Spleen (tissue), 11 donors: ENCODE results near the gene AP3B1. TPM values are rescaled to one million over a fixed set of nuclear protein-coding genes. Genes with fewer than 3 reads are reported as not detected.

Source experiments
- DNase-seq: peaks from one replicate; pipeline ENCODE4 v3.0.0-alpha.2; 2020
- H3K27ac ChIP-seq, 8 donors: fragments of 200-600 bp; sonication (generic) in 7 of 8; 1 replicate in 4 of 8; 2 replicates in 4 of 8; pipeline versions ENCODE4 v1.5.0 to v1.8.0; 2016 to 2021; ENCODE audit warnings: inconsistent platforms in 4 of 8, mild to moderate bottlenecking in 4 of 8, moderate library complexity in 1 of 8
- H3K27me3 ChIP-seq, 7 donors: fragments of 200-600 bp; sonication (generic) in 6 of 7; replicated peaks in 1 of 7; 1 replicate in 4 of 7; 2 replicates in 3 of 7; pipeline versions ENCODE4 v1.5.0 to v1.8.0; 2016 to 2021; ENCODE audit warnings: inconsistent platforms in 3 of 7, mild to moderate bottlenecking in 1 of 7
- H3K36me3 ChIP-seq, 6 donors: fragments of 200-600 bp; sonication (generic) in 5 of 6; 1 replicate in 4 of 6; 2 replicates in 2 of 6; pipeline versions ENCODE4 v1.5.0 to v1.8.0; 2016 to 2021; ENCODE audit warnings: inconsistent platforms in 2 of 6
- H3K4me1 ChIP-seq, 6 donors: fragments of 200-600 bp; sonication (generic) in 5 of 6; 1 replicate in 3 of 6; 2 replicates in 3 of 6; pipeline versions ENCODE4 v1.5.0 to v1.8.0; 2016 to 2021; ENCODE audit warnings: inconsistent platforms in 3 of 6
- H3K4me3 ChIP-seq, 8 donors: fragments of 200-600 bp; sonication (generic) in 7 of 8; 1 replicate in 4 of 8; 2 replicates in 4 of 8; pipeline versions ENCODE4 v1.5.0 to v1.8.0; 2016 to 2021; ENCODE audit warnings: inconsistent platforms in 4 of 8, mild to moderate bottlenecking in 4 of 8, moderate library complexity in 2 of 8
- H3K9me3 ChIP-seq, 8 donors: fragments of 200-600 bp; sonication (generic) in 7 of 8; 1 replicate in 4 of 8; 2 replicates in 4 of 8; pipeline versions ENCODE4 v1.5.0 to v1.8.0; 2016 to 2021; ENCODE audit warnings: inconsistent platforms in 4 of 8
- CTCF ChIP-seq, 11 experiments: fragments of 200-600 bp in 7 of 11; fragments of 450-650 bp in 4 of 11; sonication (generic) in 4 of 11; IDR thresholded peaks in 8 of 11; conservative IDR thresholded peaks in 3 of 11; 1 replicate in 7 of 11; 2 replicates in 4 of 11; pipeline versions ENCODE4 v1.4.0 to v1.8.0; 2016 to 2021; ENCODE audit warnings: antibody characterized with exemption in 11 of 11, inconsistent platforms in 4 of 11, mild to moderate bottlenecking in 1 of 11
- POLR2A ChIP-seq, 3 donors: fragments of 450-650 bp; IDR thresholded peaks; one replicate each; pipeline ENCODE4 v1.5.1; 2017; ENCODE audit warnings: antibody characterized with exemption in 3 of 3, mild to moderate bottlenecking in 1 of 3
- POLR2AphosphoS5 ChIP-seq, 3 donors: sonication (generic); formaldehyde crosslinking; IDR thresholded peaks; one replicate each; pipeline ENCODE4 v1.5.1; 2017; ENCODE audit warnings: antibody characterized with exemption in 3 of 3
- WGBS, 5 donors: extraction: QIAGEN DNeasy Blood & Tissue Kit in 3 of 5; methylation state at CpG; one replicate each; pipeline versions ENCODE4 v1.1.5 to v1.1.7; 2013 to 2018; 5-methylcytosine and 5-hydroxymethylcytosine counted together
- intact Hi-C: fragments of 100-400 bp; cut with DNase I; formaldehyde crosslinking; loops from one replicate; pipeline ENCODE4 v1.15.0; 2023; ENCODE audit warnings: low total_unique reads
- polyA plus RNA-seq, 3 donors: library from polyadenylated mRNA; stranded (reverse); fragments of 200-250 nt; gene quantifications; one replicate each; pipeline ENCODE4 v1.2.1, GENCODE V29; 2013
- total RNA-seq, 7 donors: library from RNA; depleted of rRNA in 3 of 7; stranded (reverse); fragments of >200 nt in 3 of 7; fragmentation: NEBNext Ultra II Directional in 4 of 7; extraction: Animal tissue kit (Norgen Biotek cat#: 25700) in 4 of 7; gene quantifications; one replicate each; pipeline versions ENCODE4 v1.1.0 to v1.2.1, GENCODE V29; 2016 to 2021
- donor health status: healthy with polysubstance abuse.
- donor health status: DM: no; HTN: no; CAD: no; lungs with moderate emphysema.
- donor health status: DM: no; HTN: no; CAD: no.
- donor health status: Bipolar disorder and iron deficiency.
- donor health status: healthy.
- donor health status: DM: no; HTN: no; CAD: no.
- donor health status: DM: yes; HTN: yes; CAD: no.

AP3B1 gene
- total and polyA plus RNA-seq, 10 donors = 27.9 to 76.2 (median 48.2) TPM

- no peak for DNase-seq
- H3K27ac ChIP-seq = no peak overlapping the region
- H3K4me1 ChIP-seq = peaks cover 6 to 89% (median 48%) of the 10 kb centered on the region in 6 donors
- no peaks in the 10 kb centered on the region for H3K9me3 ChIP-seq
- TF ChIP-seq POLR2AphosphoS5 (IDR thresholded peaks at IDR 0.05) (no peak), CTCF (IDR thresholded peaks at IDR 0.05 in 8 of 11, conservative IDR thresholded peaks at IDR 0.05 in 3 of 11) (no peak), POLR2A (IDR thresholded peaks at IDR 0.05) (no peak)
- H3K4me3 ChIP-seq = no peak overlapping the region
- H3K36me3 ChIP-seq = no peaks in the 10 kb centered on the region
- intact Hi-C loops = no loop called here
- no peaks in the 10 kb centered on the region for H3K27me3 ChIP-seq
- WGBS, 5 donors = 44 to 82% (median 68%) methylated on average over 2 of the region's 2 CpGs
These were observed 4.6 kb downstream of the AP3B1 start for GRCh38 chr5:78289911-78290310.

GRCh38 chr5:78288246-78288645, 6.3 kb downstream of the AP3B1 start:
- H3K27ac ChIP-seq = no peak overlapping the region
- peaks cover 3 to 81% (median 43%) of the 10 kb centered on the region in 6 donors for H3K4me1 ChIP-seq
- no peak for TF ChIP-seq POLR2AphosphoS5 (IDR thresholded peaks at IDR 0.05)
- no peaks in the 10 kb centered on the region for H3K9me3 ChIP-seq
- no peaks in the 10 kb centered on the region for H3K36me3 ChIP-seq
- 75 to 98% (median 97%) methylated on average over 3 of the region's 3 CpGs for WGBS, 5 donors
- no peak for DNase-seq
- intact Hi-C loops = no loop called here
- no peak overlapping the region for H3K4me3 ChIP-seq
- H3K27me3 ChIP-seq = no peaks in the 10 kb centered on the region

GRCh38 chr5:78287833-78288232, 6.7 kb downstream of the AP3B1 start:
- Histone ChIP-seq H3K4me3 (no peak overlapping the region), H3K9me3 (no peaks in the 10 kb centered on the region), H3K36me3 (no peaks in the 10 kb centered on the region), H3K27me3 (no peaks in the 10 kb centered on the region), H3K27ac (no peak overlapping the region), H3K4me1 (peaks cover 0 to 80% (median 39%) of the 10 kb centered on the region in 6 donors)
- DNase-seq = no peak
- no peak for TF ChIP-seq CTCF (IDR thresholded peaks at IDR 0.05 in 8 of 11, conservative IDR thresholded peaks at IDR 0.05 in 3 of 11)
- no peak for TF ChIP-seq POLR2A (IDR thresholded peaks at IDR 0.05)
- no peak for TF ChIP-seq POLR2AphosphoS5 (IDR thresholded peaks at IDR 0.05)
- intact Hi-C loops = no loop called here
- 44 to 61% (median 51%) methylated on average over 2 of the region's 2 CpGs for WGBS, 5 donors

GRCh38 chr5:78287169-78287568, 7.3 kb downstream of the AP3B1 start:
- no peaks in the 10 kb centered on the region for H3K27me3 ChIP-seq
- no peak for DNase-seq
- no peak overlapping the region for H3K27ac ChIP-seq
- H3K4me1 ChIP-seq = peaks cover 0 to 76% (median 33%) of the 10 kb centered on the region in 6 donors
- no peak overlapping the region for H3K4me3 ChIP-seq
- intact Hi-C loops = no loop called here
- TF ChIP-seq CTCF (IDR thresholded peaks at IDR 0.05 in 8 of 11, conservative IDR thresholded peaks at IDR 0.05 in 3 of 11) = no peak
- no peak for TF ChIP-seq POLR2A (IDR thresholded peaks at IDR 0.05)
- TF ChIP-seq POLR2AphosphoS5 (IDR thresholded peaks at IDR 0.05) = no peak
- no peaks in the 10 kb centered on the region for H3K9me3 ChIP-seq
- no peaks in the 10 kb centered on the region for H3K36me3 ChIP-seq

- no peak overlapping the region for H3K27ac ChIP-seq
- no peaks in the 10 kb centered on the region for H3K36me3 ChIP-seq
- no peak overlapping the region for H3K4me3 ChIP-seq
- H3K9me3 ChIP-seq = no peaks in the 10 kb centered on the region
- no peaks in the 10 kb centered on the region for H3K27me3 ChIP-seq
- DNase-seq = no peak
- 41 to 85% (median 83%) methylated on average over 1 of the region's 1 CpG for WGBS, 5 donors
- intact Hi-C loops = no loop called here
- H3K4me1 ChIP-seq = peaks cover 0 to 67% (median 24%) of the 10 kb centered on the region in 6 donors
- TF ChIP-seq POLR2A (IDR thresholded peaks at IDR 0.05) (no peak), POLR2AphosphoS5 (IDR thresholded peaks at IDR 0.05) (no peak), CTCF (IDR thresholded peaks at IDR 0.05 in 8 of 11, conservative IDR thresholded peaks at IDR 0.05 in 3 of 11) (no peak)
These were observed 8.2 kb downstream of the AP3B1 start for GRCh38 chr5:78286290-78286689.
